Stimulated activated CD8-positive, alpha-beta memory T cell treated with anti-CD3 and anti-CD28 coated beads, Interleukin-7, amount 100 ng/mL, for 4 hours (primary cell): Measurements from ENCODE around the gene TMEM231.
A peak's percentile ranks its signal among the peaks of the same experiment; 100 is the strongest.
"Not testable (repeated sequence)": the region's sequence is repeated elsewhere in the genome, so short reads cannot be mapped to it uniquely, and the experiment has no call there.

Source experiments
- DNase-seq, 2 donors: peaks; one replicate each; pipeline ENCODE4 v3.0.0-alpha.2; 2020; ENCODE audit warnings: low read depth in 2 of 2

The TMEM231 gene

GRCh38 chr16:75555707-75556430, at the start of gene TMEM231:
Gene TMEM231, minus strand, starts transcription at chr16:75556252. Its CDS starts 43 bp downstream, at chr16:75556209.
- peak; percentile 93 to 95 for DNase-seq

GRCh38 chr16:75603241-75603640, 47.2 kb upstream of the TMEM231 start:
- DNase-seq, result no peak

GRCh38 chr16:75599452-75600277, 43.6 kb upstream of the TMEM231 start:
- DNase-seq, result no peak

GRCh38 chr16:75593825-75594820, 38.1 kb upstream of the TMEM231 start:
- no peak for DNase-seq

- DNase-seq, result no peak
These were observed 37.3 kb upstream of the TMEM231 start for GRCh38 chr16:75593308-75593707.

- DNase-seq, result not testable (repeated sequence)
These were observed 35.9 kb upstream of the TMEM231 start for GRCh38 chr16:75591927-75592326.

GRCh38 chr16:75590920-75591843, 35.1 kb upstream of the TMEM231 start:
- no peak for DNase-seq

- DNase-seq, result no peak
These were observed 33.3 kb upstream of the TMEM231 start for GRCh38 chr16:75589306-75589705.

GRCh38 chr16:75588716-75589115, 32.7 kb upstream of the TMEM231 start:
- no peak for DNase-seq

GRCh38 chr16:75584108-75584507, 28.1 kb upstream of the TMEM231 start:
- DNase-seq, result no peak

GRCh38 chr16:75579281-75579834, 23.3 kb upstream of the TMEM231 start:
- DNase-seq, result no peak

GRCh38 chr16:75578725-75579124, 22.7 kb upstream of the TMEM231 start:
- no peak for DNase-seq

- no peak for DNase-seq
These were observed 22.2 kb upstream of the TMEM231 start for GRCh38 chr16:75578212-75578611.

GRCh38 chr16:75576384-75576811, 20.3 kb upstream of the TMEM231 start:
- DNase-seq, result no peak

GRCh38 chr16:75575958-75576357, 19.9 kb upstream of the TMEM231 start:
- no peak for DNase-seq

GRCh38 chr16:75573955-75574354, 17.9 kb upstream of the TMEM231 start:
- DNase-seq, result no peak

- DNase-seq, result no peak
These were observed 17.0 kb upstream of the TMEM231 start for GRCh38 chr16:75572864-75573542.

- DNase-seq, result no peak
These were observed 14.5 kb upstream of the TMEM231 start for GRCh38 chr16:75570396-75571065.

GRCh38 chr16:75567911-75568310, 11.9 kb upstream of the TMEM231 start:
- no peak for DNase-seq
